NCI-H2171 treated with DMSO at 0.1 percent for 48 hours (cell line): ENCODE results near the gene NEUROD2.

Experiments used
- DNase-seq: peaks from one replicate; lab custom pipeline; 2025; lab: John Stamatoyannopoulos, UW

Gene NEUROD2

GRCh38 chr17:39635614-39636176 lies 28.0 kb upstream of the NEUROD2 start:
- DNase-seq = no peak

GRCh38 chr17:39634384-39634871 lies 26.7 kb upstream of the NEUROD2 start:
- DNase-seq = peak; percentile 50

- DNase-seq = no peak
Measured at GRCh38 chr17:39633570-39634183, 26.0 kb upstream of the NEUROD2 start.

DNA sequence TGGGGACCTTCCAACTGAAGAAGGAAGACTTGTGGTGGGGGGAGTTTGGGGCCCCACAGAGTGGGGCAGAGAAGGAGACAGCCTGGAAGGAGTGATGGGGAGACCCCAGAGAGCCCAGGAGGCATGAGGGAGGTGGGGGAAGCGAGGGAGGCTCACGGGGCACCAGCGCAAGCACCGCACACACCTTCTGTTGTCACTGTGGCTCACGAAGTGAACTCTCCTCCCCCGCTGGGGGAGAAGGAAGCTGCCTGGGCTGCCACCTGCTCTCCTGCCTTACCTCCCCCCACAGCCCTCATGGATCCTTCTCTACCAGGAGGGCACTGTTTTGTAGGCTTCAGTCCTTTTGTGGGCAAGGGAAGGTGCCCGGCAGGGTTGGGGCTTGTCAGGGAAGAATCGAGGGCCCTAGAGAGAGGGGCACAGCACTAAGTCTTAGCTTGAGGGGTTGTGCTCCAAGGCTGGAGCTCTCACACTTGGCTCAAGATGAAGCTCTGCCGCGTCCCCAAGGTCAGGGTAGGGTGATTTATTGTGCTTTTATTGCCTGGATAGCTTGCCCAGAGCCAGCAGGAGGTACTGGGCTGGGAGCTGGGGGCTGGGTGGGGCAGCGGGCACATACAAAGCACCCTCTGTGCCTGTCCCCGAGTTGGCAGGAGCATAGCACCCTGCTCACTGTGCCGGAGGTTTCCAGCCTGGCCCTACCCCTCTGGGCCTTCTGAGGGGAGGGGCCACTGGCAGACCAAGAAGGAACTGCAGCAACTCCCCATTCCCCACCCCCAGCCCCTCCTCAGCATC lies 24.6 kb upstream of the NEUROD2 start:
- DNase-seq = peak; percentile 58

- no peak for DNase-seq
Measured at GRCh38 chr17:39631403-39631802, 23.7 kb upstream of the NEUROD2 start.

DNA sequence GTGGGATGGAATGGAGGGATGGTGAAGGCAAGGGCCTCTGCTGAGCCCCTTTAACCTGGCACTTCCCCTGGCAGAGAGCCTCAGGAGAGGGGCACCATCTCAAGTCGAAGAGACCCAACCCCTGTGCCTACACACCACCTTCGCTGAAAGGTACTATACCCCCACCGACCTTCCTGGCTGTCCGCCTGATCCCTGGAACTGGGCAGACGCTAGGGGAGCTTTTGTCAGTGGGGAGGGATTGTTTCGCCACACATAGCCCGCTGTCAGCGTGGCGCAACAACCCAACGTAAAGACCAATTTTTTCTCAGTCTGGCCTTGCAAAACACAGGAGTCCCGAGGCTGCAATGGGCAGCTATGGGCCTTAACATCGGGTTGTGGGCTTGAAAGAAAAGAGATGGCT lies 22.2 kb upstream of the NEUROD2 start:
- DNase-seq = no peak

DNA sequence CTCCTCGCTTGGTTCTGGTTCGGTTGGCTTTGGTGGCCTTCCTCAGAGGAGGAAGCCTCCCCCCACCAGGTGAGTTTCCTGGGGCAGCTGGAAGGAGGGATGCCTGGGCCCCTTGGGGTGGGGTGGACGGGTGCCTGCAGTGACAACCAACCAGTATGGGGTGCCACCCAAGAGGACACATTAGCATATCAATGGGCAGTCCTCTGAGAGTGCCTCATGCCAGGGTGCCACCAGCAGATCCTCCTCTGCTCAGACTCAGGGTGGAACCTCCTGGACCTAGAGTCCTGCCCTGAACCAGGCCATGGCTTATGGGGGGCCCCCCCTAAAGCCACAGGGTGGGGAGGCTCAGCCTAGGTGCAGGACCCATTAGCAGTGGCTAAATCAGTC lies 21.8 kb upstream of the NEUROD2 start:
- DNase-seq = no peak

GRCh38 chr17:39628655-39629493 lies 21.2 kb upstream of the NEUROD2 start:
- DNase-seq = no peak

DNA sequence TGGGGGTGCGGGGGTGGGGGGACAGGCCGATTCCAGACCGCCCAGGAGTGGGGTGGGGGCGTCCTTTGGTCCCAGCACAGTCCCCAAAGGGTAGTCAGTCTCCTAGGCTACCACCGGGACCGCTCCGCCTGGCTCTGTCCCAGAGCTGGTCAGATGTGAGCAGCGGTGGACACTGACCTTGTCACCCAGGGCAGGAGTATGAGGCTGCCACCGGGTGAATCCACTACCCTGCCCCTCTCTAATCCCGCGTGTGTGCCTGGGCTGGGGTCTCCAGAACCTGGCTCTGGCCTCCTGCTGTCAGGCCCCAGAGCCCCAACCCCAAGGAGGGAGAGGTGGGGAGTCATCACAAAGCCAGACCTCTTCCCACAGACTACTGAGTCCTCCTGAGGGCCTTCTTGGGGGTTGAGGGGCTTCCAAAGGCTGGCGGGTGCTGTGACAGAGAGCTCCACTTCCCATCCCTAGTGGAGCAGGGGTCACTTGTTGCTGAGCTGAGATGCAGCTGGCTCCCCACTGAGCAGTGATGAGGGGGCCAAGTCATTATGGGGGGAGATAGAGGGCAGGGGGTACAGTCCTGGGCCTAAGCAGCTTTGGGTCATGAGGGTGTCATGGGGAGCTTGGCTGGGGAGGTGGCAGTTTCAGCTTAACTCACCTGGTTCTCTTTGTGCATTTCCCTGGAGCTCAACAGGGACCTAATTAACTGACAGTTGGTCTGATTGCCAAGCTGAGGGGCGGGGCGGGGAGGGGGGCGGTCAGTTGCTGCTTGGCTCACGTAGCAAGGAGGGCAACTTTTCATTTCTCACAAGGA lies 20.2 kb upstream of the NEUROD2 start:
- DNase-seq = no peak

GRCh38 chr17:39627047-39627711 lies 19.5 kb upstream of the NEUROD2 start:
- DNase-seq = no peak

DNA sequence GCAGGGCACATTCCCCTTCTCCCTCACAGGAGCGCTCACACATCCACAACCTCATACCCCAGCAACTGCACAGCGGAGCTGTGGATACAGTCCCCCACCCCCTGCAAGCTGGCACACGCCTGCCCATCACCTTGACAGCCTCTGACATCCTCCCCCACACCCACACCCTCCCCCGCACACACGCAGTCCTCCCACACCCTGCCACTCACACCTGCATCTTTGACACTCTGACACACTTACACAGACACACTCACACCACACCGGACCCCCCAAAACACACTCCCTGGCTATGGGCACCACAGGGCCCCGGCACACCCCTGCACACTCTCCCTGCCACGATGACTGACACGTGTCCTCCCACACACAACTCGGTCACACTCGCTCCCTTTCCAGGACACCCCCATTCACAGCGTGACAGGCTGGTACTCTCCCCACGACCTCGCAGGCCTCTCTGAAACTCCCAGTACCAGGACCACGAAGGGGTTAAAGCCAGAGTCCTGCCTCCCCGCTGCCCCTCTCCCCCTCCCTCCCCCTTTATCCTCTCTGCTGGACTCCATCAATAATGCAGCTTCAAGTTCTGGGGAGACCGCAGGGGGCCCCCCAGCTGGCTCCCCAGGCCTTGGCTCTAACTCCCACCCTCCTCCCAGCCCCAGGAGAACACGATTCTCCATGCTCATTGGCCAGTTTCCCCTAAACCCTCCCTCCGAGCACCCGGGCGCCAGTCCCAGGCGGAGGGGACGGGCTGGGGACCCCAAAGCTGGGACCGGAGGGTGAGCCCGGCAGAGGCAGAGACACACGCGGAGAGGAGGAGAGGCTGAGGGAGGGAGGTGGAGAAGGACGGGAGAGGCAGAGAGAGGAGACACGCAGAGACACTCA lies 18.7 kb upstream of the NEUROD2 start, which contains the start of gene PPP1R1B:
TSS of gene PPP1R1B (plus strand) at position 782 of the 876 bp plus-strand sequence. CDS start 441 bp downstream, outside the sequence.
- DNase-seq = peak; percentile 46

DNA sequence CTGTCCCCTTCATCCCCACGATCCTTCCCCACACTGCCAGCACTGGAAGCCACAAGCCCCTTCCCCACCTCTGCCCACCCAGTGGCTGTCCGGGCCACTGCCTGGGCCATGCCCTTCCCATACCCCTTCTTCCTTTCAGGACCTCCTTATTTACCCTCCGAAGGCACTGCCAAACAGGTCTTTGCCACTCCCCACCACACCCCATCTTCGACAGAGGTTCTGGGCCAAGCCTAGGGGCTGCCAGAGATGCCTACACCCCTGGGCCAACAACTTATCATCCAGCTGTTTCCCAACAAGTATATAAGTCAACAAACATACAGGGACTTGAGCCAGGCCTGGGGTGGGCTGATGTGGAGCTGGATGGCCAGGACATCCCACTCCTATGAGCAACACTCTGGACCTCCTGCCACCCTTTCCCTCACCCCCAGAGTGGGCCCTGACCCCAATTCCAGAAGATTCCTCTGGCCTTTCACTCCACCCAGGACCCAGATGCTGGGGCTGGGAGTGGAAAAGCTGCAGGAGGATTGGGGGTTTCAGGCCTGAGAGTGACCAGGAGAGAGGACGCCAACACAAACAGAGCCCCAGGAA lies 17.6 kb upstream of the NEUROD2 start:
- no peak for DNase-seq

- no peak for DNase-seq
Measured at GRCh38 chr17:39624313-39624712, 16.6 kb upstream of the NEUROD2 start.

GRCh38 chr17:39623356-39623950 lies 15.7 kb upstream of the NEUROD2 start:
- peak; percentile 72 for DNase-seq

- DNase-seq = no peak
Measured at GRCh38 chr17:39622380-39623006, 14.8 kb upstream of the NEUROD2 start.

DNA sequence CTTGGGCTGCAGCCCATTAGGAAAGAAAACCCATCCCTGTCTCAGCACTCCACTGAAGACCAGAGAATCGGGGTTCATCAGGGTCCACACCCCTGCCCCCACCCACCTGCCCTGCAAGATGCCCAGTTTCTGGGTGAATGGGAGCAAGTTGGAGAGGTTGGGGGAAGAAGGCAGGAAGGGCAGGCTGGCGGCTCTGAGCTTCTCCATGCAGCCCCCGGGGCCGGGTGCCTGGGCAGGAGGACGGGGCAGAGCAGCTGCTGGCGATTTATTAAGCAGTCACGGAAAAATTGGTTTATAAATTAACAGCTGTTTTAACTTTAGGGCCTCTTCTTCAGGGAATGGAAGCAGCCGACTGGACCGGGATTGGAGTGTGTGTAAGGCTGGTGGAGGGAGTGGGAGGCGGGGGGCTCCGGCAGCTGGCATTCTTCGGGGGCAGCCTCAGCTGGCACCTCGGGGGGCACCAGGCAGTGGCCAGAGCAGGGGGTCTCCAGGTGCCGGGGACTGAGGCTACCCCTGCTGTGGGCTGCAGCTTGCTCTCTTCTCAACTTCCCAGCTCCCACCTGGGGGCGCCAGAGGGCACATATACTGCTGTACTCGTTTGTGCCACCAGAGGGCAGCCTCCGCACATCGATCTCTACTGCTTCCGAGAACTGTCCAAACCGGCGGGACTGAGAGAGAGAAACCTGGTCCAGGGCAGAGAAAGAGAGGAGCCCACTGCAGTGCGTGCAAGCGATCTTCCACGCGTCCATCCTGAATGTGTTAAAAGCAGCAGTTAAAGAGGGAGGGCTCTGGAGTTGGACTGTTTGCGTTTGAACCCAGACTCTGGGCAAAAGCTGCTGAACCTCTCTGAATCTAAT lies 14.0 kb upstream of the NEUROD2 start:
- peak; percentile 81 for DNase-seq

DNA sequence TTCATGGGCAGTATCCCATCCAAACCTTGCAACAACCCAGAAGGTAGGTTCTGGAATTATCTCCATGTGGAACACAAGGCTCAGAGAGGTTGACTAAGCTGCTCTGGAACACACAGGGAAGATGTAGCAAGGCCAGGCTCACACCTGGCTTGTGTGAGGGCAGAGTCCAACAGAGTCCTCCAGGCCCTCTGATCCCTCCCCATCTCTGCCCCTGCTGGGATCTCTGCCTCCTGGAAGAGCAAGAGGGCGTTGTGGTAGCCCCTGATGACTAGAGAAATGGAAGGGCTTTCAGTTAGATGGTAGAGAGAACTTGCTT lies 12.0 kb upstream of the NEUROD2 start:
- no peak for DNase-seq
